Keratinocyte (primary cell): ENCODE measurements around the gene VPS11.

ENCODE experiments used
- CTCF ChIP-seq, 3 experiments: IDR thresholded peaks in 1 of 3; conservative IDR thresholded peaks in 1 of 3; optimal IDR thresholded peaks in 1 of 3; 2 replicates in 2 of 3; 3 replicates in 1 of 3; pipeline versions ENCODE3 to v1.5.1; 2011; ENCODE audit warnings: low read length in 3 of 3, mild to moderate bottlenecking in 3 of 3, moderate library complexity in 2 of 3, control low read depth in 1 of 3, inconsistent platforms in 1 of 3; ENCODE audit not compliant: insufficient read depth in 2 of 3; ENCODE audit errors: extremely low read depth in 1 of 3
- EZH2 ChIP-seq: IDR thresholded peaks from one replicate; pipeline ENCODE4 v1.6.1; 2012; ENCODE audit warnings: inconsistent platforms, mild to moderate bottlenecking, low read length, moderate library complexity

- TF ChIP-seq CTCF (optimal IDR thresholded peaks at IDR 0.05 in 1 of 3, IDR thresholded peaks at IDR 0.05 in 1 of 3, conservative IDR thresholded peaks at IDR 0.05 in 1 of 3; ENCODE audit: extremely low read depth in 1 of 3, insufficient read depth in 2 of 3, low read length in 3 of 3) (no peak), EZH2 (no peak)
Measured at GRCh38 chr11:119091966-119092879, 24.6 kb downstream of the VPS11 start.
